ENCODE results near the gene CCN5. TPM values are rescaled to one million over a fixed set of nuclear protein-coding genes. Genes with fewer than 3 reads are reported as not detected.

CCN5 gene
- total RNA-seq, 2 donors from 2014 or later: 0.84 to 2.9 TPM

GRCh38 chr20:44737116-44737515, 21.9 kb downstream of the CCN5 start:
- intact Hi-C loops (cut with DNase I): no loop called here
- Histone ChIP-seq H3K27ac (no peak overlapping the region), H3K4me3 (no peak overlapping the region), H3K9ac (ENCODE audit: low read depth in 2 of 2, low read length in 2 of 2) (no peak overlapping the region), H3K36me3 (no peaks in the 10 kb centered on the region), H3K27me3 (no peaks in the 10 kb centered on the region), H3K4me1 (no peaks in the 10 kb centered on the region), H3K9me3 (no peaks in the 10 kb centered on the region)
- no peak for TF ChIP-seq CTCF (IDR thresholded peaks at IDR 0.05)
- DNase-seq: no peak

GRCh38 chr20:44738813-44739477, 23.8 kb downstream of the CCN5 start:
- TF ChIP-seq CTCF (IDR thresholded peaks at IDR 0.05): no peak
- no peaks in the 10 kb centered on the region for H3K9me3 ChIP-seq
- no peaks in the 10 kb centered on the region for H3K4me1 ChIP-seq
- H3K27ac ChIP-seq: no peak overlapping the region
- H3K9ac ChIP-seq (ENCODE audit: low read depth in 2 of 2, low read length in 2 of 2): no peak overlapping the region
- intact Hi-C loops (cut with DNase I): no loop called here
- no peak overlapping the region for H3K4me3 ChIP-seq
- H3K27me3 ChIP-seq: no peaks in the 10 kb centered on the region
- no peaks in the 10 kb centered on the region for H3K36me3 ChIP-seq
- DNase-seq: peak; percentile 76

- Histone ChIP-seq H3K36me3 (no peaks in the 10 kb centered on the region), H3K27me3 (no peaks in the 10 kb centered on the region), H3K9ac (ENCODE audit: low read depth in 2 of 2, low read length in 2 of 2) (no peak overlapping the region), H3K4me3 (no peak overlapping the region), H3K9me3 (no peaks in the 10 kb centered on the region), H3K27ac (no peak overlapping the region), H3K4me1 (no peaks in the 10 kb centered on the region)
- DNase-seq: no peak
- TF ChIP-seq CTCF (IDR thresholded peaks at IDR 0.05): no peak
- intact Hi-C loops (cut with DNase I): no loop called here
Measured at GRCh38 chr20:44739942-44740341, 24.8 kb downstream of the CCN5 start.

GRCh38 chr20:44742304-44743079, 27.3 kb downstream of the CCN5 start:
- intact Hi-C loops (cut with DNase I): no loop called here
- H3K4me3 ChIP-seq: no peak overlapping the region
- no peak overlapping the region for H3K27ac ChIP-seq
- no peaks in the 10 kb centered on the region for H3K36me3 ChIP-seq
- DNase-seq: no peak
- no peaks in the 10 kb centered on the region for H3K4me1 ChIP-seq
- no peak overlapping the region for H3K9ac ChIP-seq (ENCODE audit: low read depth in 2 of 2, low read length in 2 of 2)
- no peak for TF ChIP-seq CTCF (IDR thresholded peaks at IDR 0.05)
- H3K27me3 ChIP-seq: peaks cover 16% of the 10 kb centered on the region
- no peaks in the 10 kb centered on the region for H3K9me3 ChIP-seq

- intact Hi-C loops (cut with DNase I): no loop called here
- no peaks in the 10 kb centered on the region for H3K36me3 ChIP-seq
- H3K4me3 ChIP-seq: no peak overlapping the region
- no peaks in the 10 kb centered on the region for H3K4me1 ChIP-seq
- no peak overlapping the region for H3K9ac ChIP-seq (ENCODE audit: low read depth in 2 of 2, low read length in 2 of 2)
- TF ChIP-seq CTCF (IDR thresholded peaks at IDR 0.05): no peak
- H3K9me3 ChIP-seq: no peaks in the 10 kb centered on the region
- no peak for DNase-seq
- peaks cover 16% of the 10 kb centered on the region for H3K27me3 ChIP-seq
- no peak overlapping the region for H3K27ac ChIP-seq
Measured at GRCh38 chr20:44743080-44743701, 28.0 kb downstream of the CCN5 start.

All from colonic mucosa (tissue), 4 donors.